DLD1 (cell line): Measurements from ENCODE around the gene TXNIP.

Experiments used
- in situ Hi-C: cut with HindIII; loops from 2 replicates; pipeline ENCODE4 v1.10.0; 2017; ENCODE audit warnings: low sequenced_read_pairs

The TXNIP gene

GRCh38 chr1:145986551-145986950 lies 9.8 kb downstream of the TXNIP start:
- in situ Hi-C loops: no loop called here

GRCh38 chr1:145985502-145986439 lies 10.6 kb downstream of the TXNIP start:
- in situ Hi-C loops: no loop called here

GRCh38 chr1:145985129-145985501 lies 11.3 kb downstream of the TXNIP start:
- in situ Hi-C loops: no loop called here

GRCh38 chr1:145983960-145984830 lies 12.2 kb downstream of the TXNIP start:
- in situ Hi-C loops: no loop called here

GRCh38 chr1:145983206-145983675 lies 13.1 kb downstream of the TXNIP start:
- in situ Hi-C loops: no loop called here

GRCh38 chr1:145982010-145982723 lies 14.2 kb downstream of the TXNIP start:
- in situ Hi-C loops: no loop called here

GRCh38 chr1:145980457-145980994 lies 15.9 kb downstream of the TXNIP start:
- in situ Hi-C loops: no loop called here

GRCh38 chr1:145979746-145980456 lies 16.5 kb downstream of the TXNIP start:
- in situ Hi-C loops: no loop called here

GRCh38 chr1:145978854-145979745 lies 17.3 kb downstream of the TXNIP start:
- in situ Hi-C loops: no loop called here

- in situ Hi-C loops: no loop called here
Measured at GRCh38 chr1:145978471-145978853, 17.9 kb downstream of the TXNIP start.

GRCh38 chr1:145977486-145978470 lies 18.6 kb downstream of the TXNIP start:
- in situ Hi-C loops: no loop called here

- in situ Hi-C loops: no loop called here
Measured at GRCh38 chr1:145977016-145977415, 19.4 kb downstream of the TXNIP start.

GRCh38 chr1:145975216-145975615 lies 21.2 kb downstream of the TXNIP start:
- in situ Hi-C loops: no loop called here

- in situ Hi-C loops: no loop called here
Measured at GRCh38 chr1:145974721-145975120, 21.7 kb downstream of the TXNIP start.

- in situ Hi-C loops: no loop called here
Measured at GRCh38 chr1:145972580-145972979, 23.8 kb downstream of the TXNIP start.

- in situ Hi-C loops: no loop called here
Measured at GRCh38 chr1:145967288-145967687, 29.1 kb downstream of the TXNIP start.

- in situ Hi-C loops: no loop called here
Measured at GRCh38 chr1:145965119-145965744, 31.1 kb downstream of the TXNIP start.
